Naive thymus-derived CD4-positive, alpha-beta T cell (primary cell): ENCODE measurements around the gene ZNF662. TPM values are rescaled to one million over a fixed set of nuclear protein-coding genes. Genes with fewer than 3 reads are reported as not detected.

Experiments
- ATAC-seq: fragments of 150-1000 bp; cut with Tn5 transposase; 2 replicates; pipeline ENCODE4 v1.10.0; 2021; ENCODE audit warnings: mild to moderate bottlenecking, moderate library complexity
- CTCF ChIA-PET: fragments of 350-600 bp; sonication (Branson Sonifier 250); formaldehyde crosslinking; loops from one replicate; lab custom pipeline; 2021; ENCODE audit warnings: antibody characterized with exemption; lab: Charles Lee
- POLR2A ChIA-PET: fragments of 350-600 bp; sonication (Branson Sonifier 250); formaldehyde crosslinking; loops from one replicate; lab custom pipeline; 2021; ENCODE audit warnings: antibody characterized with exemption, inconsistent platforms; lab: Charles Lee
- DNase-seq, 9 donors: peaks; one replicate each; pipeline versions ENCODE4 v3.0.0 to v3.0.0-alpha.2; 2020 to 2022; ENCODE audit warnings: mixed read lengths in 1 of 9
- H3K27ac ChIP-seq: one replicate; pipeline ENCODE4 v1.7.0; 2013; ENCODE audit warnings: mild to moderate bottlenecking, low read depth, low read length, moderate library complexity
- H3K27me3 ChIP-seq, 2 donors: one replicate each; pipeline ENCODE4 v1.7.0; 2013; ENCODE audit warnings: low read length in 2 of 2, mild to moderate bottlenecking in 2 of 2, moderate library complexity in 2 of 2; ENCODE audit not compliant: control insufficient read depth in 2 of 2, insufficient read depth in 2 of 2
- H3K36me3 ChIP-seq, 3 experiments: 1 replicate in 2 of 3; 2 replicates in 1 of 3; pipeline ENCODE4 v1.7.0; 2013; ENCODE audit warnings: low read length in 3 of 3, mild to moderate bottlenecking in 3 of 3, moderate library complexity in 1 of 3; ENCODE audit not compliant: insufficient read depth in 3 of 3, control insufficient read depth in 2 of 3
- H3K4me1 ChIP-seq, 2 donors: one replicate each; pipeline ENCODE4 v1.7.0; 2013; ENCODE audit warnings: low read length in 2 of 2, mild to moderate bottlenecking in 2 of 2, moderate library complexity in 1 of 2; ENCODE audit not compliant: control insufficient read depth in 2 of 2, insufficient read depth in 2 of 2
- H3K4me3 ChIP-seq: 2 replicates; pipeline ENCODE4 v1.7.0; 2013; ENCODE audit warnings: mild to moderate bottlenecking, low read length
- H3K9me3 ChIP-seq, 3 experiments: 1 replicate in 2 of 3; 2 replicates in 1 of 3; pipeline ENCODE4 v1.7.0; 2013; ENCODE audit warnings: low read length in 3 of 3; ENCODE audit not compliant: control insufficient read depth in 2 of 3
- H3K27ac Mint-ChIP-seq, 9 donors: one replicate each; pipeline ENCODE4 v1.8.0; 2020 to 2022; ENCODE audit warnings: mixed read lengths in 9 of 9, mild to moderate bottlenecking in 8 of 9, moderate library complexity in 5 of 9, inconsistent platforms in 2 of 9
- H3K27me3 Mint-ChIP-seq, 5 donors: one replicate each; pipeline ENCODE4 v1.8.0; 2021 to 2022; ENCODE audit warnings: mixed read lengths in 5 of 5, mild to moderate bottlenecking in 1 of 5
- H3K36me3 Mint-ChIP-seq, 5 donors: one replicate each; pipeline ENCODE4 v1.8.0; 2020 to 2022; ENCODE audit warnings: mixed read lengths in 5 of 5, mild to moderate bottlenecking in 3 of 5, inconsistent platforms in 1 of 5
- H3K4me1 Mint-ChIP-seq, 7 donors: one replicate each; pipeline ENCODE4 v1.8.0; 2020 to 2022; ENCODE audit warnings: mixed read lengths in 7 of 7, mild to moderate bottlenecking in 3 of 7, inconsistent platforms in 1 of 7
- H3K4me3 Mint-ChIP-seq, 10 donors: one replicate each; pipeline ENCODE4 v1.8.0; 2020 to 2022; ENCODE audit warnings: mild to moderate bottlenecking in 10 of 10, mixed read lengths in 10 of 10, moderate library complexity in 6 of 10, inconsistent platforms in 2 of 10
- H3K9me3 Mint-ChIP-seq, 11 donors: one replicate each; pipeline ENCODE4 v1.8.0; 2020 to 2022; ENCODE audit warnings: mixed read lengths in 11 of 11, mild to moderate bottlenecking in 4 of 11, inconsistent platforms in 1 of 11, moderate library complexity in 1 of 11
- intact Hi-C, 2 donors: fragments of 100-400 bp; cut with micrococcal nuclease; formaldehyde crosslinking; loops; one replicate each; pipeline ENCODE4 v1.15.1; 2023
- polyA plus RNA-seq, 2 donors: library from polyadenylated mRNA; unstranded; fragments of 300-500 nt; fragmentation: Illumina TruSeq; gene quantifications; one replicate each; pipeline ENCODE4 v1.2.3, GENCODE V29; 2021
- total RNA-seq, 6 experiments: library from RNA in 5 of 6; stranded (reverse) in 5 of 6; gene quantifications; 1 replicate in 5 of 6; 2 replicates in 1 of 6; pipeline ENCODE4 v1.2.3 and lab custom pipeline; 2021 to 2026

The ZNF662 gene
- total RNA-seq (10 to 100 TPM in 1 of 5 experiments, 1 to 10 TPM in 3, under 1 TPM in 1; 0.12 to 10.4 (median 5.6) TPM), polyA plus RNA-seq (under 1 TPM; 0.15 to 0.43 TPM), total RNA-seq (lab: John Stamatoyannopoulos, UW) (9.7 reads per million, percentile 35 among the genes with 10 or more reads in this experiment)

DNA sequence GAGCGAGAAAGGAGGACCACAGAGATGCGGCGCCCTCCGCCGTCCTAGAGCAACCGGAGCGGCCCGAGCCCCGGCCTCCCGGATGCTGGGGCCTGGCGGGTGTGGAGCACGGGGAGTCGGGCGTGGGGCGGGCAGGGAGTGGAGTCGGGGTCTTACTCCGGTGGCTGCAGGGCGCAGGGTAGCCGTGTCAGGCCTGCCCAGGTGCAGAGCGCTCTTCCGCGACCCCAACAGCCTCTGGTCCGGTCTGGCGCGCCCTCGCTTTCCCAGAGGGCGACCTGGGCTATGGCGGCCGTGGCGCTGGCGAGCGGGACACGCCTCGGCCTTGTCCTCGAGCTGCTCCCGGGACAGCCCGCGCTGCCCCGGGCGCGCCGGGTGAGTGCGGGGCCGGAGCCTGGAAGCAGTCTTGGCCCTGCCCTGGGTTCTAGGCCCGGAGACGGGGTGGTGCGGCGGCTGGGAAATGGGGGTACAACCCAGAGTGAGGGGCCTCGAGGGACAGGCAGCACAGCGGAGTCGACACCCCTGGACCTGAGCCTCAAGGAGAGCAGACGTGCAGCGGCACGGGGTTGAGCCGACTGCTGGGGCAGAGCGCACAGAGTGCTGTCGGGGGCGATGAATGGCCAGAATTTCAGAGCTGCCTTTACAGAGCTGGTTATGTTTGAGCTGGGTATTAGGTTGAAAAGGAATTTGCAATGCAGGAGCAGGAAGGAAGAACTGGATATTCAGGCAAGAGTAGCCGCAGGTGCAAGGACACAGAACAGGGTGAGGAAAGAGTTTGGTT, at the start of gene ZNF662:
Gene ZNF662 (plus strand): TSS at position 73 of the 778 bp plus-strand sequence. CDS start 1,973 bp downstream, outside the sequence.
- Histone ChIP-seq H3K27me3 (no peaks in the 10 kb centered on the region), H3K9me3 (peaks cover 0 to 12% (median 0%) of the 10 kb centered on the region in 3 experiments), H3K4me3 (peak within 1 kb of the TSS; percentile 50), H3K27ac (no peak within 1 kb of the TSS), H3K4me1 (peaks cover 0 to 7% of the 10 kb centered on the region in 2 donors), H3K36me3 (no peaks in the 10 kb centered on the region)
- peaks cover 6 to 29% (median 20%) of the 10 kb centered on the region in 11 donors for H3K9me3 Mint-ChIP-seq
- DNase-seq, result peak in 8 of 9 donors; percentile 5 to 41 (median 33)
- peak within 1 kb of the TSS in 8 of 9 donors; percentile 57 to 83 (median 67) for H3K27ac Mint-ChIP-seq
- H3K4me1 Mint-ChIP-seq, result peaks cover 3 to 24% (median 20%) of the 10 kb centered on the region in 7 donors
- H3K27me3 Mint-ChIP-seq, result peaks cover 0 to 49% (median 44%) of the 10 kb centered on the region in 5 donors
- ChIA-PET POLR2A (interaction anchor here (0.6 kb wide), 1 partner anchor 232 kb away, joined by 3 read pairs; no protein-coding TSS in a partner anchor), CTCF (interaction anchor here (0.8 kb wide), 1 partner anchor 55 kb away, joined by 3 read pairs; no protein-coding TSS in a partner anchor)
- peak within 1 kb of the TSS; percentile 68 to 93 (median 86) for H3K4me3 Mint-ChIP-seq
- peak; percentile 67 for ATAC-seq
- intact Hi-C loops, result no loop called here
- peaks cover 7 to 28% (median 20%) of the 10 kb centered on the region in 5 donors for H3K36me3 Mint-ChIP-seq

DNA sequence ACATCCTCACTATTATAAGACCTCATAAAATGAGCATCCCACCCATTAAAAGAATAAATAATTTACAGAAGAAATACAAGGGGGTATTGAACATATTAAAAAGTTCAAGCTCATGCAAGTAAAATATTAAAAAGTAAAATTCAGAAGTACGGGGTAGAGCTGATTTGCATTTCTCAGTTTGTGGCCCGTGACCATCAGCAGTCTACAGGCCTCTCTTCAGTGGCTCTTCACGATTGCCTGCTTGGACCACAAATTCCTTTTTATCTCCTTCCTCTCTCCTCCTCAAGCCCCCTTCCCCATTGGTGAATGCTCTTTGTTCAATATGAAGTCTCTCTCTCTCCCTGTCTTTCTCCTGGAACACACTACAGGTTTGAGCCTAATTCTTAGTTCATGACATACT, 49.4 kb upstream of the ZNF662 start:
- ATAC-seq (no peak), DNase-seq (no peak)
- Mint-ChIP-seq H3K27ac (no peak overlapping the region), H3K4me1 (no peaks in the 10 kb centered on the region), H3K4me3 (no peak overlapping the region), H3K27me3 (peaks cover 0 to 27% (median 0%) of the 10 kb centered on the region in 5 donors), H3K9me3 (peaks cover 0 to 7% (median 2%) of the 10 kb centered on the region in 11 donors), H3K36me3 (peaks cover 0 to 6% (median 3%) of the 10 kb centered on the region in 5 donors)
- ChIA-PET POLR2A (no interaction called here), CTCF (no interaction called here)
- Histone ChIP-seq H3K27ac (no peak overlapping the region), H3K9me3 (no peaks in the 10 kb centered on the region), H3K4me1 (no peaks in the 10 kb centered on the region), H3K27me3 (no peaks in the 10 kb centered on the region), H3K36me3 (no peaks in the 10 kb centered on the region), H3K4me3 (no peak overlapping the region)
- intact Hi-C loops, result no loop called here

DNA sequence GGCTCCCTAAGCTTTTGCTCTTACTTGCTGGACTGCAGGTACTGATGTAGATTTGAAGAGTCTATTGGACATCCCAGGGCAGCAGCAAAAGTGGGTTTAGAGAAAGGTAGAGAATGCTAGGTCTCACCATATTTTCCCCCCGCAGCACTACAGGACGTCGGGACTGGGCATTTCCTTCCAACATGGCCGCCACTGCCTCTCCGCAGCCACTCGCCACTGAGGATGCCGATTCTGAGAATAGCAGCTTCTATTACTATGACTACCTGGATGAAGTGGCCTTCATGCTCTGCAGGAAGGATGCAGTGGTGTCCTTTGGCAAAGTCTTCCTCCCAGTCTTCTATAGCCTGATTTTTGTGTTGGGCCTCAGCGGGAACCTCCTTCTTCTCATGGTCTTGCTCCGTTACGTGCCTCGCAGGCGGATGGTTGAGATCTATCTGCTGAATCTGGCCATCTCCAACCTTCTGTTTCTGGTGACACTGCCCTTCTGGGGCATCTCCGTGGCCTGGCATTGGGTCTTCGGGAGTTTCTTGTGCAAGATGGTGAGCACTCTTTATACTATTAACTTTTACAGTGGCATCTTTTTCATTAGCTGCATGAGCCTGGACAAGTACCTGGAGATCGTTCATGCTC, 41.5 kb upstream of the ZNF662 start:
- Mint-ChIP-seq H3K27ac (no peak overlapping the region), H3K4me3 (no peak overlapping the region), H3K27me3 (peaks cover 0 to 32% (median 0%) of the 10 kb centered on the region in 5 donors), H3K4me1 (no peaks in the 10 kb centered on the region), H3K9me3 (peaks cover 0 to 7% (median 1%) of the 10 kb centered on the region in 11 donors), H3K36me3 (peaks cover 0 to 6% (median 0%) of the 10 kb centered on the region in 5 donors)
- Histone ChIP-seq H3K36me3 (no peaks in the 10 kb centered on the region), H3K27me3 (no peaks in the 10 kb centered on the region), H3K4me3 (no peak overlapping the region), H3K9me3 (no peaks in the 10 kb centered on the region), H3K27ac (no peak overlapping the region), H3K4me1 (no peaks in the 10 kb centered on the region)
- intact Hi-C loops, result no loop called here
- ChIA-PET CTCF (interaction anchor here (1.4 kb wide), 1 partner anchor 84 kb away, joined by 5 read pairs; no protein-coding TSS in a partner anchor), POLR2A (no interaction called here)
- DNase-seq, result no peak
- ATAC-seq, result no peak

DNA sequence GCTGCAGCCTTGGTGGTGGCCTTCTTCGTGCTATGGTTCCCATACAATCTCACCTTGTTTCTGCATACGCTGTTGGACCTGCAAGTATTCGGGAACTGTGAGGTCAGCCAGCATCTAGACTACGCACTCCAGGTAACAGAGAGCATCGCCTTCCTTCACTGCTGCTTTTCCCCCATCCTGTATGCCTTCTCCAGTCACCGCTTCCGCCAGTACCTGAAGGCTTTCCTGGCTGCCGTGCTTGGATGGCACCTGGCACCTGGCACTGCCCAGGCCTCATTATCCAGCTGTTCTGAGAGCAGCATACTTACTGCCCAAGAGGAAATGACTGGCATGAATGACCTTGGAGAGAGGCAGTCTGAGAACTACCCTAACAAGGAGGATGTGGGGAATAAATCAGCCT, 40.7 kb upstream of the ZNF662 start:
- ChIA-PET POLR2A (no interaction called here), CTCF (interaction anchor here (1.4 kb wide), 1 partner anchor 85 kb away, joined by 5 read pairs; no protein-coding TSS in a partner anchor)
- H3K27ac ChIP-seq, result no peak overlapping the region
- H3K36me3 ChIP-seq, result no peaks in the 10 kb centered on the region
- H3K4me1 ChIP-seq, result no peaks in the 10 kb centered on the region
- H3K36me3 Mint-ChIP-seq, result peaks cover 0 to 6% (median 0%) of the 10 kb centered on the region in 5 donors
- no peak overlapping the region for H3K4me3 ChIP-seq
- H3K9me3 Mint-ChIP-seq, result peaks cover 0 to 7% (median 0%) of the 10 kb centered on the region in 11 donors
- H3K4me1 Mint-ChIP-seq, result no peaks in the 10 kb centered on the region
- H3K27me3 Mint-ChIP-seq, result peaks cover 0 to 27% (median 0%) of the 10 kb centered on the region in 5 donors
- intact Hi-C loops, result no loop called here
- H3K4me3 Mint-ChIP-seq, result no peak overlapping the region
- no peak overlapping the region for H3K27ac Mint-ChIP-seq
- H3K9me3 ChIP-seq, result no peaks in the 10 kb centered on the region
- DNase-seq, result no peak
- no peaks in the 10 kb centered on the region for H3K27me3 ChIP-seq
- ATAC-seq, result no peak

DNA sequence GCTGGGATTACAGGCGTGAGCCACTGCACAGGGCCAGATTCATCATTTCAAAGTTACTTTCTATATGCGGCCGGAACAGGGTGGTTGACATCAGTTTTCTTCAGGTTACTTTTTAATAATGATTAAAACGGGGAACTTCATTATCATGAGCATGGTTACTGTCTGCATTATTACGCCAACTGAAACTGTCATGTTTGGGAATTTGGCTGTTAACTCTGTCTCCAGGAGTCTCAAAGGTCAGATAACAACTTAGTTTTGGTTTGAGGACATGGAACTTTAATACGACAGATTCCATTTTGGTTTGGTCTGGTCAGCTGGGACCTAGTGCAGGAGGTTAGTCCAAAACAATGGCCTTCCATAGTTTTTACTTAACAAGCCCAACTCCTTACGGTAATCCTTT, 38.8 kb upstream of the ZNF662 start:
- no peak overlapping the region for H3K4me3 ChIP-seq
- H3K27ac Mint-ChIP-seq, result no peak overlapping the region
- no peaks in the 10 kb centered on the region for H3K36me3 Mint-ChIP-seq
- H3K9me3 ChIP-seq, result no peaks in the 10 kb centered on the region
- no peaks in the 10 kb centered on the region for H3K4me1 ChIP-seq
- no peak overlapping the region for H3K4me3 Mint-ChIP-seq
- intact Hi-C loops, result no loop called here
- H3K36me3 ChIP-seq, result no peaks in the 10 kb centered on the region
- ATAC-seq (no peak), DNase-seq (no peak)
- peaks cover 0 to 11% (median under 1%) of the 10 kb centered on the region in 5 donors for H3K27me3 Mint-ChIP-seq
- ChIA-PET CTCF (no interaction called here), POLR2A (no interaction called here)
- H3K4me1 Mint-ChIP-seq, result no peaks in the 10 kb centered on the region
- H3K27me3 ChIP-seq, result no peaks in the 10 kb centered on the region
- no peak overlapping the region for H3K27ac ChIP-seq
- no peaks in the 10 kb centered on the region for H3K9me3 Mint-ChIP-seq

DNA sequence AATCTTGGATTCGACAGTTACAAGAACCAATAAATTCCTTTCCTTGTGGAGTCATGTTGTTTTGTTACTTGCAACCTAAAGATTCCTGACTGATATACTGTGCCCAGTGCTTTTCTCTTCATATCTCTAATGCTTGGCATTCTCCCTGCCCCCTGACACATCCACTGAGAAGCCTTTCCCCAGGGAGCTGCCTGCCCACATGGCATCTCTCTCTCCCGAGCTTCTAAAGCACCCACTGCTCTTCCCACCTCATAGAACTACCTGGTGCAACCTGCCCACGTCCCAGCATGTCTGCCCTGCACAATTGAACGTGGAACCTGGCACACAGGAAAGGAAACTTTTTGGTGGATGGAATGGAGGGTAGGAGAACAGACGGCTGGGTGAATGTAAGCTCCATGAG, 37.1 kb upstream of the ZNF662 start:
- ChIA-PET POLR2A (interaction anchor here (0.9 to 1.1 kb wide), 2 partner anchors 63 to 156 kb away, joined by 3 to 4 read pairs; no protein-coding TSS in a partner anchor), CTCF (no interaction called here)
- ATAC-seq (no peak), DNase-seq (no peak)
- Histone ChIP-seq H3K27ac (no peak overlapping the region), H3K4me1 (no peaks in the 10 kb centered on the region), H3K36me3 (no peaks in the 10 kb centered on the region), H3K27me3 (no peaks in the 10 kb centered on the region), H3K9me3 (no peaks in the 10 kb centered on the region), H3K4me3 (no peak overlapping the region)
- peaks cover 0 to 6% (median 5%) of the 10 kb centered on the region in 5 donors for H3K27me3 Mint-ChIP-seq
- H3K4me3 Mint-ChIP-seq, result no peak overlapping the region
- H3K4me1 Mint-ChIP-seq, result no peaks in the 10 kb centered on the region
- H3K9me3 Mint-ChIP-seq, result no peaks in the 10 kb centered on the region
- no peak overlapping the region for H3K27ac Mint-ChIP-seq
- H3K36me3 Mint-ChIP-seq, result no peaks in the 10 kb centered on the region
- intact Hi-C loops, result no loop called here
